HL-60/S4 treated with phorbol 12-myristate 13-acetate at 8.2 ng/mL for 4 days and 3 days (cell line): ENCODE measurements around the gene ACSF3.
"Not testable (repeated sequence)": the region's sequence is repeated elsewhere in the genome, so short reads cannot be mapped to it uniquely, and the experiment has no call there.

Experiments used
- in situ Hi-C: fragments of 300-500 bp; cut with MboI; formaldehyde crosslinking; loops from 2 replicates; pipeline ENCODE4 v1.15.0; 2022; ENCODE audit warnings: low sequenced_read_pairs

Gene ACSF3

DNA sequence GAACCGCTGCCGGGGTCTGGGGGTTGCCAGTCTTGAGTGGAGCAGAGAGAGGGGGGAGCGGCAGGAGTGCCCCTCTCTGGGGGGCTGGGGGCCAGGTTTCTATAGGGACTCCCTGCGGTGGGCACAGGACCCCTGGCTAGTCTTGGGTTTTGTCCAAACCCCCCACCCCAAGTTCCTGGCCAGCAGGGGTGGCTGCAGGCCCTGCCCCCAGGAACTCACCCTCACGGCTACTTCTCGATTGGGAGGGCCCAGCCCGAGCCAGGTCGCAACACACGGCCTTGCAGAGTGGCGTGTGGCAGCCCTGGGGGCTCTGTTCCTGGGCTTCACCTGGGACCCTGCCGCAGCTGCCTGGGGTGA lies 78.5 kb downstream of the ACSF3 start:
- in situ Hi-C loops, result no loop called here

DNA sequence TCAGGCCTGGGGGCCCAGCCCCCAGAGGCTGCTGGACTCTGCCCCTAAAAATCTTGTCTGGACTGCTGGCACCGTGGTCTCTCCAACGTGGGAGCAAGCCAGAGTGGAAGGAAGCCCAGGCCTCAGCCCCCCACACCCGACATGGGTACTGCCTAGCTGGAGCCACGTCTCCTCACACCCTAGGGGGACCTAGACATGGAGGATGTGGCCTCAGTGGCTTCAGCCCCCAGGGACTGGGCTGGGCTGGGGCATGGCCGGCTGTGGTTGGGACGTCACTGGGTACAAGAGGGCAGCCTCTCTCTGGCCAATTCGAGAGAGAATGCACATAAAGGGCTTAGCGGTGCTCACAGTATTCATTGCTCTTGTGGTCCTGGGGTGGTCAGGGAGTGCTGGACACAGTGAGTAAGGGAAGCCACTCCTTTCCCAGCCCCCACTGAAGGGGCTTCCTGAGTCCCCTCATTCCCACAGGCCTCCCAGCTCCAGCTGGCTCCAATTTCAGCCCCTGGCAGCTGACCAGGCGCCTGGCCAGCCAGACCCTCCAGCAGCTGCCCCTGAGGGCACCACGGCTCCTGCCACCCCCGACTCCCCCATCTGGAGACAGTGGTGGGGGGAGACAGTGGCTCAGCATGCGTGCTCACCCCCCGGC lies 79.0 kb downstream of the ACSF3 start:
- in situ Hi-C loops, result no loop called here

DNA sequence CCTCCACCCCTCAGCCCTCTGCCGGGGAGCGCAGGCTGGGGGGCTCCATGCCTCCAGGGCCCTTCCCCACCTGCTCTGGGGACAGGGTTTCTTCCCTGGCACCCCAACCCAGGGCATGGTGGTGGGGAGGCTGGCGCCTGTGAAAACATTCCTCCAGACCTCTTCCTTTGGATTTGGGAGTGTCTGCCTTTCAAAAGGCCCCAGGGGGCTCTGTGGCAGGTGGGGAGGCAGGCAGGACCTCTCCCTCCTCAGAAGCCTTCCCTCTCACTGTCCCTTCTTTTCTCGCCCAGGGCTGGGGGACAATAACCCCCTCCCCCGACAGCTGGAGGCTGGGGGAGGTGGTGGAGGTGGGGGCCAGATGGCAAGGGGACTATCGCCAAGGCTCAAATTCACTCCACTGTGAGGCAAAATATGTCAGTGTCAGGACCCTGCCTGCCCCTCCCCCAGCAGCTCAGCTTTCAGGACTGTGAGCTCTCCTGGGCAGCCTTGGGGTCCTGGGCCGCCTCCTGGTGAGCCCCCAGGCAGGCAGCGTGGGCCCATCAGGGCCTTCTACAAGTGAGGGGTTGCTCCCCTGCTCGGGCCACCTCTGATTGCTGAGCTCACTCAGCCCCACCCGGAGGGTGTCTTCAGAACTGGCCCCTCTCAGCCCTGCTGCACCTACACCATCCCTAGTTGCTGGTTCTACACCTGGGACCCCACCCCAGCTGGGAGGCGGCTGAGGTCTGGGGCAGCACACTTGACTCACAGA lies 79.7 kb downstream of the ACSF3 start:
- in situ Hi-C loops, result no loop called here

DNA sequence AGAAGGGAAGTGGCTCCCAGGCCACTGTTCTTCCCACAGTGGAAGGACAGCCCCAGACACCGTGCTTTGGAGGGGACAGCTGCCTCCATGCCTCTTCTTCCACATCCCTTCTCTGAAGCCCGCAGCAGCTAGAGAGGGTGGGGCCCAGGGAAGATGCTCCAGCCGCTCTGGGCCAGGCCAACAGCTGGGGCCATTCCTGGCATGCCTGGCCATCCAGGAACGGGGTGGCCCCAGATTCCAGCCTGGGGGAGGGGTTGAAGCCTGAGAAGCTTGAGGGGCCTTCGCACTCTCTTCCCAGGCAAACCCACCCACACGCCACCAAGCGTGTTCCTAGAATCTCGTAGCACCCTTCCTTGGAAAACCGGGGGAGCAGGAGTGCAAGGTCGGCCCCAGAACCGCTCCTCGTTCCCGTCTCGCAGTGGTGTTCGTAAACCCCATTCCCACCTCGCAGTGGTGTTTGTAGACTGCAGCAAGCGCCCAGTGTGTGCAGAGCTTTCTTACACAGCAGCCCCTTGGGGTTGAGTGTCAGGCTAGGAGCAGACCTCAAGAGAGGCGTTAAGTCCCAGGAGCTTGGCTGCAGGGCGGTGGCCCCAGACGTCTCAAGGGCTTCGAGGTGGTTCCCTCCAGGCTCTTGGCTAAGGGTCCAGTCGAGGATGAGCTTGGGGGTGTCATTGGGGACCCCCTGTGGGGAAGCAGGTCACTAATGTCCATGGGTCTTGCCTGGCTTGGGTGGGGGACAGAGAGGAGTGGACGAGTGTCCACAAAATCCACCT lies 80.6 kb downstream of the ACSF3 start:
- in situ Hi-C loops, result no loop called here

DNA sequence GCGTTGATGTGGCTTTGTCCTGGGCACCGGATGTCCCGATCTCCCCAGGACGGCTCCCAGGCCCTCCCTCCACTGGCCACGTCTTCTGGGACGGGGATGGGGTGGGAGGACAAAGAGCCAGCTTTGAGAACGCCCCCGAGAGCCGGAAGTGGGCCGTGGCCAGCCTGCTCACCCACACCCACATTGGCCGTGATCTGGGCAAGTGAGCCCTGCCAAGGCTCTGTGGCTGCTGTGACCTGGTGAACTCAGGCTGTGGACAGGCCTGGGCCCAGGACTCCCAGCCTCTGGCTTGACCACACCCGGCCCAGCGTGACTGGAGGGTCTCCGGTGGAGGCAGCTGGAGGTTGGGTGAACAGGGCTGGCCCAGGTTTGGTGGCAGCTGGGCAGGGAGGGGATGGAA lies 81.2 kb downstream of the ACSF3 start:
- in situ Hi-C loops, result no loop called here

DNA sequence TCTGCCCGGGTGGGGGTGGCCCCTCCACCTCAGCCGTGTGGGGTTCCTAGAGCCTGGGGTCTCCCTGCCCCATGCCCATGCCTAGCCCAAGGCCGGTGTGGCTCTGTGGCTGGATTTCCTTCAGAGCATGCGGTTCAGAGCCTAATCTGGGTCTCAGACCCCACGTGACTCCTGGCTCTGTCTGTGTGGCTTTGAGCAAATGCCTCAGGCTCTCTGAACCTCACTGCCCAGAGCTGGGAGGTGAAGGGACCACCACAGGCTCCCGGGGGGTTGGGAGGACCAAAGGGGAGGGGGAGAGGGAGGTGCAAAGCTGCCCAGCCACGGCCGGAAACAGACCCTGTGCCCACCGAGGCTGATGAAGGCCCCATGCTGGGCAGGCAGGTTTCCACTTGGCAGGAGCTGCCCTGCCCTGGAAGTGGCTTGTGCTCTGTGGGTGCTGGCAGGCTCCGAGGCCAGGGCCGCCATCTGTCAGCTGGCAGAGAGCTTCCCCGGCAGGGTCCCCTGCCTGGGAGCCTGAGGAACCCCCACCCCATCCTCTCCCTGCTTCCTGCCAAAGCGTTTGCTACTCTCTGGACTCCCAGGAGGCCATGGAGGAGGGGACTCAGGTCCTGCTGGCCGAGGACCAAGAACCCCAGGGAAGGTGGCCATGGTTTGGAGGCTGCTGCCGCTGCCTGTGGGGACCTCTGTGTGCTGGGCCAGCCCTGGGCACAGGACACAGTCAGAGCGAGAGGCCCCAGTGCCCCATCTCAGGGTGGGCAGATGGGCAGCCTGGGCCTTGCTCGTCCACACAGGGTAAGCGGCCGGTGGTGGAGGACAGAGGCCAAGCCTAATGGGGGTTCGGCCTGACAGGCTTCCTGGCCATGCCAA lies 81.9 kb downstream of the ACSF3 start:
- in situ Hi-C loops, result no loop called here

DNA sequence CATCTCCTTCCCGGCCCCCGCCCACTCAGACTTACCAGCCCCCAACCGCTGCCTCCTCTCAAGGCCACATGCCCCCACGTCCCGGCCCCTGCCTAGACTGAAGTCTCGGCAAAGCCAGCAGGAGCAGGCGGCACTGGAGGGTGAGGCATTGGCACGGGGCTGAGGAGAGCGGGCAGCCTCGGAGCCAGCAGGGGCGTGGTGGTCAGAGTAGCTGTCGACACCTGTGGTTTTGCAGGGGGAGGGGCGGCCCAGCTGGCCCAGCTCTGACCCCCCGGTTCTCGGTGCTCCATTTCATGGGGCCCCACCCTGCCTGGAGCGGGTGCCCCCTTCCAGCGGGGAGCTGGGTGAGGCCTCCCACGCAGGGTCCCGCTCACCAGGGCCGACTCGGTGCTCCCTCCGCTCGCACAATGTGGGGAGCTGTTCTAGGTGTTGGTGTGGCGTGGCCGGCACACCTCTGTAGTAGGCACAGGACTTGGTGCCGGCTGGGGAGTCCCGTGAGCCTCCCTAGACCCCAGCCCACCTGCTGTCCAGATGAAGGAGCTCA lies 82.6 kb downstream of the ACSF3 start:
- in situ Hi-C loops, result no loop called here

DNA sequence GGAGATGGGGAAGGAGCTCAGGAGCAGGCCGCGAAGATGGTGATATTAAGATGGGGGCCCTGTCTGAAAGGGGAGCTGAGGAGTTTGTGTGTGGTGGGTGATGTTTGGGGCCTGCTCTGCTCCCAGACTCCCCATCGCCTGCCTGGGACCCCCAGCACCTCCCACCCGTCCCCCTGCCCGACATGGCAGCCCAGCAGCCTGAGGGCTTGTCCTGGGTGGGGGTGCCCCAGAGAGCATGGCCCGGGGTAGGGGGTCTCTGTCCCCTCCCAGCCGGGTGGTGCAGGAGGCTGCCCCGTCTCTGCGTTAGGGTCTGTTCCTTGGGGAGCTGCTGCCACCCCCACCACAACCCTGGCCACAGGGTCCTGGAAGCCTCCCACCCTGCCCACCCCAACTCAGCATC lies 83.1 kb downstream of the ACSF3 start:
- in situ Hi-C loops, result no loop called here

DNA sequence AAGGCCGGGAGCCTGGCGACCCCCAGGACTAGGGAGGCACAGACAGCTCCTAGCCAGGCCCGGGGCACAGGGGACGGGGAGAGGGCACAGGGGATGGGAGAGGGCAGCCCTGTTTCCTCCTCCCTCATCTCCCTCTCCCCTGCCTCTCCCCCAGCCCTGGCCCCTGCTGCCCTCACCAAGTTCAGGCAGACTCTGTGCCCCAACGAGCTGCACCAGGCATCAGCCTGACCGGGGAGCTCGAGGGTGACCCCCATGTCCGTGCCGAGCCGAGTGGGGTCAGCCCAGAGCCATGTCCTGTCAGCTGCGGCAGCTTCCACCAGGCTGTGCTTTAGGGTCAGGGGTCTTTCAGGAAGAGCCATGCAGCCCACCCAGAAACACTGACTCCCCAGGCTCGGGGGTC lies 83.8 kb downstream of the ACSF3 start:
- in situ Hi-C loops, result no loop called here

DNA sequence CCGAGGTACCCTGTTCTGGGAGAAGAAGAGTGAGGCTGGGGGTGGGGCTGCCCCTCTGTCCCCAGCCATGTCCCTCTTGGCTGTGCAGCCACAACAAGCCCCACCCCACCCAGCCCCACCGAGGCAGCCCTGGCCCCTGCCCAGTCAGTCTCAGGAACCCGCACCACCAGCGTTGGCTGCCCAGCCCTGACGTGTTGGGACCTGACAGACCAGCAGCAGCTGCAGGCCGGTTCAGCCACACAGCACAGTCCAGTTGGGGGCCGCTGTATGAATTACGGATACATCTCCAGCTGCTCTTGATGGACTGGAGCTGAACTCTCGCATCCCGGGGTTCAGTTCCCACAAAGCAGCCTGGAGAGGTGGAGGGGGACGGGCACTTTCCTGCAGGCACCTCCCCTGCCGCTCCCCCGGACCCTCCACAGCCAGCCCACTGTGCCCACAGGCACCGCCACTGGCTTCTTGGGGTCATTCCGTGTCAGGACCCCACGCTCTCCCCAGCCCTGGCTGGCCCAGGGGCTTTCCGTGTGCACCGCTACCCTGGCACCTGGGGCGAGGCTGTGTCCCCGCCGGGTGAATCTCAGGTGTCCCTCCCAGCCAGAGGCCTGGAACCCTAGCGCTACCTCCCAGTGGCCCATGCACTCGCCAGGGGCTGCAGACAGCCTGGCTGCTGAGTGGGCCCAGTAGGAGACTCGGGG lies 84.9 kb downstream of the ACSF3 start:
- in situ Hi-C loops, result no loop called here

DNA sequence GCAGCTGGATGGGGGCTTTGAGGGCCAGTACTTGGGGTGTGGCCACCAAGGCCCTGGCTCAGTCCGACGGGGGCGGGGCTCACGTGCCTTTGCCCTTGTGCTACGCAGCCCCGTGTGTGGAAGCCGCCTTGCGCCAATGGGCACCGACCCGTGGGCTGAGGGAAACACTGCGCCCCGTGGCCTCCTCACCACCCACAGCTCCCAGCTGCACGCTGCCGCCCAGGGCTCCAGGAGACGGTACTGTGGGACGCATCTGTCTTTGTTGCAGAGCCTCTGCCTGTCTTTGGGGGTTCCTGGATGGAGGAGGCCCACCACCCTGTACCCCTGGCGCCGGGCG lies 85.5 kb downstream of the ACSF3 start:
- in situ Hi-C loops, result no loop called here

DNA sequence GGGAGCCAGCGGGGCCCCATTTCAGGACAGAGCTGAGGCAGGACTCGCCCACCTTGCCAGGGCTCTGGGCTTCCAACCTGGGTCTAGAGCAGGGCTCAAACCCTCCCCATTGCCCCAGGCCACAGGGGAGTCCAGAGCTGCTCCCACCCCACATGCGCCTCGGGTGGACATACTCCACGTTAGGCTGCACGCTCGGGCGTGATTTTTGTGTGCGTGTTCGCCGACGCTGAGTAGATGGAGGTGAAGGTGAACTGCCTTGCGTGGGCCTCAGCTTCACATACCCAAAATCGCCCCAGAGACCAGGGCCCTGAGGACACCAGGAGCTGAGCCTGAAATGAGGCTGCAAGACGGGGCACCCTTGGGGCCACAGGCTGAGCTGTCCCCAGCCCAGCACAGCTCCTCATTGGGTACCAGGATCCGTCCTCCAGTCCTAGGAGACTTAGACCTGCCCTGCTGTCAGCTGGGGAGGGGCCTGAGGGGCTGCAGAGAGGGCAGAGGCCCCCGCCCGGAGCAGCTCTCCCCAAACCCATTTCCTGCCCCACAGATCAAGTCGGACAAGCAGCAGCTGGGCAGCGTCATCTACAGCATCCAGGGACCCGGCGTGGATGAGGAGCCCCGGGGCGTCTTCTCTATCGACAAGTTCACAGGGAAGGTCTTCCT lies 86.1 kb downstream of the ACSF3 start:
- in situ Hi-C loops, result no loop called here

DNA sequence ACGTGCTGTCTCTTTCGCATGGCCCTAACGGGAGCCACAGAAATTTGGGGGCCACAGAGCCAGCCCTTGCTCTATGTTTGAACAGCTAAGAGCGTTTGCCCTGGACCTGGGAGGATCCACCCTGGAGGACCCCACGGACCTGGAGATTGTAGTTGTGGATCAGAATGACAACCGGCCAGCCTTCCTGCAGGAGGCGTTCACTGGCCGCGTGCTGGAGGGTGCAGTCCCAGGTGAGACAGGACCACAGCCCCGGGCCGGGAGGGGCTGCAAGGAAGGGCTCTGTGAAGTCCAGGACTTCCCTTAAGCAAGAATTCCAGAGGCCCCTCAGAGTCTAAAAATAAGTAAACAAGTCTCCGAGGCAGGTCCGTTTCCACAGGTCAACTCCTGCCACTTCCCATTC lies 89.8 kb downstream of the ACSF3 start:
- in situ Hi-C loops, result no loop called here

DNA sequence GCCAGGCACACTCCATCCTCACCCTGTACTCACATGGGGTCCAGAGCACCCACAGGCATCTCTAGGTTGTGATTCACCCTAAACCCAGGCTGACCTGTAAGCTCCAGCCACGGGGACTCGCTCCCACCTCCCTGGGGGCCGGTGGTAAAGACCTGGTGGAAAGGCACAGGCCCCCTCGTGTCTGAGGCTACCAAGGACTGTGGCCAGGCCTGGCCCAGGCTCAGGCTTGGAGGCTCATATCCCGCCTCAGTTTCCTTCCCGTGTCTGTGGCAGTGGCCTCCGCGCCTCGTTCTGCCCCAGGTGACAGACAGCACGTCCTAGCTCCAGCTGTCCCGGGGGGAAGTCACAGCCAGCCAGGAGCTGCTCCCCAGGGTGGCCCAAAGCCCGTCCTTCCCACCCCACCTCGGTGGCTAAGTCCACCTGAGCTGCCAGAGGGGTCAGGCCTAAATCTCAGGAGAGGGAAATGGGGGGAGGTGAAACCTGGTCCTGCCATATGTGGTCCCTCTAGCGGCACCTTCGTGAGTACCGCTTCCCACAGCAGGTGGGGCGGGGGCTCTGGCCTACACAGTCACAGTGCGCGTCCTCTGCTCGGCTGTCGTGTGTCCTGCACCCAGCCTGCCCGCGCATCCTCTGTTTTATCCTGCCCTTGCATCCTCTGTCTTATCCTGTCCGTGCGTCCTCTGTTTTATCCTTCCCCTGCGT lies 90.5 kb downstream of the ACSF3 start:
- in situ Hi-C loops, result no loop called here

DNA sequence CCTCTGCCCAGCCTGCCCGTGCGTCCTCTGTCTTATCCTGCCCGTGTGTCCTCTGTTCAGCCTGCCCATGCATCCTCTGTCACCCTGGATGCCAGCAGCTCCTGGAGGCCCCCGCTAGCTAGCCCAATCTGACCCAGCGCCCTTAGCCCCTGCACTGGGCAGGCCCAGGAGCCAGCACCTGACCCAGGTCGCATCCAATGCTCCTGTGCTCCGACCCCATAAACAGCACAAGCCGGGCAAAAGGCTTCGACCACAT lies 91.0 kb downstream of the ACSF3 start:
- in situ Hi-C loops, result no loop called here

DNA sequence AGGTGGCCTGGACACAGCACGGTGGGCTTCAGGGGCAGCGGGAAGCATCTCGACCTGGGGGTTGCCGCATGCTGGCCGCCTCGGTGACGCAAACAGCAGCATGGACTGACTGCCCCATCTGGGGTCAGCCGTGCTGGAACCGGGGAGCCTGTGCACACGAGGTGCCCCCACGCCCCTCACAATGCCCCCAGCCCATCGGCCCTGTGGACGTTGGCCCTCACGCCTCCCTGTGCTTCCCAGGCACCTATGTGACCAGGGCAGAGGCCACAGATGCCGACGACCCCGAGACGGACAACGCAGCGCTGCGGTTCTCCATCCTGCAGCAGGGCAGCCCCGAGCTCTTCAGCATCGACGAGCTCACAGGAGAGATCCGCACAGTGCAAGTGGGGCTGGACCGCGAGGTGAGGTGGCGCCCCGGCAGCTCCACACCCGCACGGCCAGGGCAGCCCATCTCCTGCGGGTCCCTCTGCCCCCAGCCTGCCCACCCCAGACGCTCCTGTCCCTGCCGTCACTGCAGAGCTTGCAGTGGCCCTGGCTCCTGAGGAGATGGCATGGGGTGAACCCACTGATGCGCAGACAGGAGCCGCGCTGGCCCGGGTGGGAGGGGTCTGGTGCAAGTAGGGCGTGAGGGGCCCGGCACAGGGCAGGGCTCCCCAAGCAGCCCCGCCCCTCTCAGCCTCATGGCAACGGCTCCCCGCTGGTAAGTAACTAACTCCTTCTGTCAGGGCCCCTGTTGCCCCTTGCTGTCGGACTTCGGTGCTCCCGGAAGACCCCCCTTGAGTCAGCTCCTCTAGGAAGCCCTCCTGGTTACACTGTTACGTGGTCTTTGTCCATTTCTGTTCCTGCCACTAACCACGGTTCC lies 91.5 kb downstream of the ACSF3 start:
- in situ Hi-C loops, result no loop called here

DNA sequence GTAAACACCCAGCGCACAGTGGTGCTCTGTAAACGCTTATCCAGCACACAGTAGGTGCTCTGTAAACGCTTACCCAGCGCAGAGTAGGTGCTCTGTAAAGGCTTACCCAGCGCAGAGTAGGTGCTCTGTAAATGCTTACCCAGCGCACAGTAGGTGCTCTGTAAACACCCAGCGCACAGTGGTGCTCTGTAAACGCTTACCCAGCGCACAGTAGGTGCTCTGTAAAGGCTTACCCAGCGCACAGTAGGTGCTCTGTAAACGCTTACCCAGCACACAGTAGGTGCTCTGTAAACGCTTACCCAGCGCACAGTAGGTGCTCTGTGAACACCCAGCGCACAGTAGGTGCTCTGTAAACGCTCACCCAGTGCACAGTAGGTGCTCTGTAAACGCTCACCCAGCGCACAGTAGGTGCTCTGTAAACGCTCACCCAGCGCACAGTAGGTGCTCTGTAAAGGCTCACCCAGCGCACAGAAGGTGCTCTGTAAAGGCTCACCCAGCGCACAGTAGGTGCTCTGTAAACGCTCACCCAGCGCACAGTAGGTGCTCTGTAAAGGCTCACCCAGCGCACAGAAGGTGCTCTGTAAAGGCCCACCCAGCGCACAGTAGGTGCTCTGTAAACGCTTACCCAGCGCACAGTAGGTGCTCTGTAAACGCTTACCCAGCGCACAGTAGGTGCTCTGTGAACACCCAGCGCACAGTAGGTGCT lies 92.4 kb downstream of the ACSF3 start:
- in situ Hi-C loops, result not testable (repeated sequence)

DNA sequence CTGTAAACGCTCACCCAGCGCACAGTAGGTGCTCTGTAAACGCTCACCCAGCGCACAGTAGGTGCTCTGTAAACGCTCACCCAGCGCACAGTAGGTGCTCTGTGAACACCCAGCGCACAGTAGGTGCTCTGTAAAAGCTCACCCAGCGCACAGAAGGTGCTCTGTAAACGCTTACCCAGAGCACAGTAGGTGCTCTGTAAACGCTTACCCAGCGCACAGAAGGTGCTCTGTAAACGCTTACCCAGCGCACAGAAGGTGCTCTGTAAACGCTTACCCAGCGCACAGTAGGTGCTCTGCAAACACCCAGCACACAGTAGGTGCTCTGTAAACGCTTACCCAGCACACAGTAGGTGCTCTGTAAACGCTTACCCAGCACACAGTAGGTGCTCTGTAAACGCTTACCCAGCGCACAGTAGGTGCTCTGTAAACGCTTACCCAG lies 93.0 kb downstream of the ACSF3 start:
- in situ Hi-C loops, result not testable (repeated sequence)
